ENCODE measurements around the gene SMAD2. TPM values are rescaled to one million over a fixed set of nuclear protein-coding genes. Genes with fewer than 3 reads are reported as not detected.

Gene SMAD2
- total RNA-seq, 1 donor from 2014 or later = 97.3 TPM

- no peak for DNase-seq
- no peak overlapping the region for H3K27ac Mint-ChIP-seq
- no peak overlapping the region for H3K4me3 Mint-ChIP-seq
- H3K27me3 Mint-ChIP-seq = peaks cover 13% of the 10 kb centered on the region
- peaks cover 48% of the 10 kb centered on the region for H3K36me3 Mint-ChIP-seq (ENCODE audit: low read depth)
- ChIA-PET POLR2A (no interaction called here), CTCF (no interaction called here)
- intact Hi-C loops (cut with micrococcal nuclease) = no loop called here
- ATAC-seq (ENCODE audit: low read depth) = no peak
- H3K4me1 Mint-ChIP-seq = peaks cover 25% of the 10 kb centered on the region
- no peak for TF ChIP-seq CTCF (IDR thresholded peaks at IDR 0.05)
- peaks cover 10% of the 10 kb centered on the region for H3K9me3 Mint-ChIP-seq
These were observed 32.4 kb downstream of the SMAD2 start for GRCh38 chr18:47898055-47898454.

GRCh38 chr18:47895565-47896250 is 34.8 kb downstream of the SMAD2 start:
- ChIA-PET POLR2A (no interaction called here), CTCF (no interaction called here)
- no peak overlapping the region for H3K4me3 Mint-ChIP-seq
- H3K36me3 Mint-ChIP-seq (ENCODE audit: low read depth) = peaks cover 52% of the 10 kb centered on the region
- DNase-seq = no peak
- TF ChIP-seq CTCF (IDR thresholded peaks at IDR 0.05) = no peak
- peaks cover 13% of the 10 kb centered on the region for H3K27me3 Mint-ChIP-seq
- intact Hi-C loops (cut with micrococcal nuclease) = no loop called here
- H3K27ac Mint-ChIP-seq = no peak overlapping the region
- no peak for ATAC-seq (ENCODE audit: low read depth)
- peaks cover 5% of the 10 kb centered on the region for H3K4me1 Mint-ChIP-seq
- H3K9me3 Mint-ChIP-seq = peaks cover 5% of the 10 kb centered on the region

- ATAC-seq (ENCODE audit: low read depth) (no peak), DNase-seq (no peak)
- Mint-ChIP-seq H3K27me3 (peaks cover 3% of the 10 kb centered on the region), H3K4me1 (peaks cover 4% of the 10 kb centered on the region), H3K4me3 (no peak overlapping the region), H3K36me3 (ENCODE audit: low read depth) (peaks cover 52% of the 10 kb centered on the region), H3K9me3 (no peaks in the 10 kb centered on the region), H3K27ac (no peak overlapping the region)
- intact Hi-C loops (cut with micrococcal nuclease) = no loop called here
- ChIA-PET POLR2A (no interaction called here), CTCF (no interaction called here)
- TF ChIP-seq CTCF (IDR thresholded peaks at IDR 0.05) = no peak
These were observed 36.3 kb downstream of the SMAD2 start for GRCh38 chr18:47893939-47894699.

- H3K27ac Mint-ChIP-seq = no peak overlapping the region
- CTCF ChIA-PET = no interaction called here
- intact Hi-C loops (cut with micrococcal nuclease) = no loop called here
These were observed 37.4 kb downstream of the SMAD2 start for GRCh38 chr18:47893047-47893446.

More at GRCh38 chr18:47893047-47893446, 37.4 kb downstream of the SMAD2 start:
- DNase-seq (no peak), ATAC-seq (ENCODE audit: low read depth) (no peak)
- Mint-ChIP-seq H3K27me3 (peaks cover 2% of the 10 kb centered on the region), H3K36me3 (ENCODE audit: low read depth) (peaks cover 58% of the 10 kb centered on the region), H3K9me3 (no peaks in the 10 kb centered on the region), H3K4me1 (peaks cover 6% of the 10 kb centered on the region), H3K4me3 (no peak overlapping the region)
- no peak for TF ChIP-seq CTCF (IDR thresholded peaks at IDR 0.05)
- POLR2A ChIA-PET = interaction anchor here (0.6 kb wide), 1 partner anchor 38 kb away, joined by 5 read pairs; no protein-coding TSS in a partner anchor

Data from activated B cell treated with CpG ODN at 0.5 μM for 24 hours (primary cell).